Inflammatory macrophage (primary cell): ENCODE results near the gene RALGPS1.
"Not testable (repeated sequence)": the region's sequence is repeated elsewhere in the genome, so short reads cannot be mapped to it uniquely, and the experiment has no call there.

ENCODE experiments used
- DNase-seq, 2 donors: peaks; one replicate each; pipeline ENCODE4 v3.0.0-alpha.2; 2020 to 2022

Gene RALGPS1

GRCh38 chr9:127140842-127141675 is 226.5 kb downstream of the RALGPS1 start:
- DNase-seq, result no peak

- no peak for DNase-seq
Observed at GRCh38 chr9:127142291-127142690, 227.7 kb downstream of the RALGPS1 start.

GRCh38 chr9:127142931-127143464 is 228.4 kb downstream of the RALGPS1 start:
- DNase-seq, result no peak

GRCh38 chr9:127143920-127144465 is 229.4 kb downstream of the RALGPS1 start:
- no peak for DNase-seq

- no peak for DNase-seq
Observed at GRCh38 chr9:127144670-127145445, 230.3 kb downstream of the RALGPS1 start.

- not testable (repeated sequence) for DNase-seq
Observed at GRCh38 chr9:127146841-127147240, 232.3 kb downstream of the RALGPS1 start.

GRCh38 chr9:127147251-127147650 is 232.7 kb downstream of the RALGPS1 start:
- no peak for DNase-seq

GRCh38 chr9:127148014-127148413 is 233.4 kb downstream of the RALGPS1 start:
- DNase-seq, result no peak

GRCh38 chr9:127149010-127149409 is 234.4 kb downstream of the RALGPS1 start:
- DNase-seq, result no peak

- DNase-seq, result no peak
Observed at GRCh38 chr9:127149463-127150390, 235.1 kb downstream of the RALGPS1 start.

- DNase-seq, result peak; percentile 21 to 51
Observed at GRCh38 chr9:127153501-127153900, 238.9 kb downstream of the RALGPS1 start.

- DNase-seq, result no peak
Observed at GRCh38 chr9:127154003-127154389, 239.4 kb downstream of the RALGPS1 start.

- DNase-seq, result peak; percentile 25 to 49
Observed at GRCh38 chr9:127154390-127155191, 240.0 kb downstream of the RALGPS1 start.

- no peak for DNase-seq
Observed at GRCh38 chr9:127155314-127155960, 240.9 kb downstream of the RALGPS1 start.

GRCh38 chr9:127158786-127159324 is 244.3 kb downstream of the RALGPS1 start:
- DNase-seq, result peak; percentile 35 to 55

- DNase-seq, result peak; percentile 52 to 85
Observed at GRCh38 chr9:127159325-127159801, 244.8 kb downstream of the RALGPS1 start.

GRCh38 chr9:127159949-127160610 is 245.5 kb downstream of the RALGPS1 start:
- no peak for DNase-seq

- DNase-seq, result no peak
Observed at GRCh38 chr9:127161081-127161624, 246.6 kb downstream of the RALGPS1 start.
